Urothelium cell line (cell line): Measurements from ENCODE around the gene PARD3B.

ENCODE experiments used
- DNase-seq: peaks from one replicate; pipeline ENCODE4 v3.0.0; 2011; ENCODE audit warnings: low spot score, mixed read lengths
- FAIRE-seq: peaks from 2 replicates; lab custom pipeline; 2011; peaks lifted over from hg19 to GRCh38; lab: Jason Lieb, UNC

Gene PARD3B

DNA sequence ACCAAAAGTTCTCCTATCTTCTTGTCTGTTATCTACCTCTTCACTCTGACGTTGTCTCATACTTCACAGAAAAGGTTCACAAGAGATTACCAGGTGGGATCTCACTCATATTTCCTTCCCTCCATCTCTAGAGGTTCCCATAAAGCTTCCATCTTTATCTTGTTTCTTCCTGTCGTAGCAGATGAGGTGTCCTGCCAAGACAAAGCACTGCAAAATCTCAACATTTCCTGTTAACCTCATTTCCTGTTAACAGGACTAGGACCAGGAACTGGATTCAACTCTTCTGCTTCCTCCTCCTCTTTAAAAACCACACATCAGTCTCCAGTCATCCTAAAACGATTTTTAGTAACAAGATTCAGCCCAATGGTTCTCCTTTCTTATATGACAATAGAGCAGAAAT, 624.2 kb downstream of the PARD3B start:
- FAIRE-seq, result no peak
- DNase-seq, result no peak

DNA sequence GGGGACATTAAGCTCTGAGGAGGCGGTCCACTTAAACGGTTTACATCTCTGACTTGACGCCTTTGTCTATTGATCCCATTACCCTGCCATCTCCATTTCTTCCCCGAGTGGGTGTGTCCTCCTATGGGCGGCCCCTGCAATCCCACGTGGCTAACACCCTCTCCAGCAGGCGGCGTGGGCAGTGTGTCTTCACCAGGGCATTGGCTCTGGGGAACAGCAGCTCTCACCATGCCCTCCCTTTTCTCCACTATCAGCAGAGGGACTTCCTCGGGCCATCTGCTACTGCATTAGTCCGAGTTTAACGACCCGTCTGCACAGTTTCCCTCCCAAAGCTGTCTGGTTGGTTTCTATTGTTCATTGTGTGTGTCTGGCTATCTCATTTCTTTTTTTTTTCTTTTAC, 625.1 kb downstream of the PARD3B start:
- DNase-seq, result no peak
- FAIRE-seq, result no peak

DNA sequence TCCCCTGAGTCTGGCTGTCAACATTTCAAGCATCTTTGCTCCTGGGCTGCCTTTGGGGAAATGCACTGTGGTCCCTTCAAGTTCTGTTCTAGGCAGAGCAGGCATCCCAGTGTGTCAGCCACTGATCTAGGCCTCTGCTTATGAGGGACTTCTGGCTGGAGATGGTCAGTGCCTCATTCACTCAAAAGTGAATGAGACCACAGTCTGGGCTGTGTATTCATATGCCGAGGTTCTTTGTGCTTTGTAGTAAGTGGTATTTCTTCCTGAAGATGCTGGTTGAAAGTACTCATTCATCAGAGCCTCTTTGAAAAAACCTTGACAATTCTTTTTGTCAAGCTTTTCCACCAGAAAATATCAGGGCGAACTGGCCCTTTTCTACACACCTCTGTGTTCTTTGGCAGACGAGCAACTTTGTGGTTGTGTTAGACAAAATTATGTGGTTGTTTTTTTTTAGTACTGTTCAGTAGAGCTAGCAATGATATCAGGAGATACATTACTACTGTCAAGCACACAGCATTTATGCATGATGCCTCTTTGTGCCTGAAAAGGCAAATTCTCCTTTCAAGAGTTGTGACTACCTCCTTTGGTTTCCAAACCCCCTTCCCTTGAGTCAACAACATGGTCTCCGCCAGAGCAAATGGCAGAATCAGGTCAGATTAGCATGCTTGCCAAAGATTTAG, 626.1 kb downstream of the PARD3B start:
- DNase-seq (no peak), FAIRE-seq (no peak)

DNA sequence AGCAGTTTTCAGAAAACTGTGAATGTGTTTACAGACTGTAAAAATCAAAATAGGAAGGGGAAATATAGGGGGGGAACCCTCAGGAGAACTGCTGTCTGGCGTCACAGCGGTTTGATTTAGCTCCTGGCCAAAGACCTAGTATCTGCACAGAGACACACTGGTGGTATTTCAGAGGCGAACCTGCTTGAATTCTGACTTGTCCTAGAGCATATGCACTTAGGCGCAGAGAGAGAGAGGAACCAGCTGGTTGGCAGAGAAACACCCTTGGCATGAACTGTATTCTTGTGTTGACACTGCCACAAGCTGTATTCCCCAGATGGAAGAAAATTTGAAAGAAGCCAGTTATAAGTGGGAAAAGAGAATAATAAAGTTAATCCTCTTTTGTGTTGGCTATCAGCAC, 630.6 kb downstream of the PARD3B start:
- no peak for FAIRE-seq
- no peak for DNase-seq

DNA sequence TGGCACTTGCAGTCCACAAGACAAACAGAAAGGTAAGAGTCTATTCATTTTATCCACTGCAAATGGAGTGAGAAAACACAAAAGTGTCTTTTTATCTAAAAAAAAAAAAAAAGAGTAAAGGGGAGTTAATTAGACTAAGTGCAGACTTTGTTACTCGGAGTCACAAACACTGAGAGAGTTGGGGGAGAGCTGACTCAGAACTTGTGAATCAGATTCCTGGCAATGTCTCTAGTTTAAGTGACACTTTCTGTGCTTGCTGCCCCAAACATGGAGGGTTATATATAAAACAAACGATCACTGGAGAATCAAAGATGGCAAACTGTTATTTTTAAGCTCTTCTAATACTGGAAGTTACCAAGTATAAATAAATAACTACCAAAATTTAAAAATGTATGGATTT, 631.3 kb downstream of the PARD3B start:
- FAIRE-seq (no peak), DNase-seq (no peak)

DNA sequence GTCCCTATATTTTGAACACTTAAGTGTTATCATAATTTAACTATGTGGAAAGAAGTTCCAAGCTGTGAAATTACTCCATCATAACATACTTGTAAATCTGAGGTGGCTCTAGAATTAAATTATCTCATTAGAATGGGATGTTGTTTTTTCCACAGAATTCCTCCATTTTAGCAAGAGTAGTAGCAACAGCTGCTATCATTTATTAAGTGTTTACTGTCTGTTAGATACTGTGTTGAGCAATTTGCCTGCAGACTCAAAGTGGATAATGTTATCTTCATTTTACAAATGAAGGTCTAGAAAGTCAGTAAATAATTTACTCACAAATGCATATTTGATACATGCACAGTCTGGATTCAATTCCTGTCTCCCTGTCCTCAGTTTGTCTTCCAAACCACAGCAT, 632.3 kb downstream of the PARD3B start:
- no peak for DNase-seq
- FAIRE-seq, result no peak

DNA sequence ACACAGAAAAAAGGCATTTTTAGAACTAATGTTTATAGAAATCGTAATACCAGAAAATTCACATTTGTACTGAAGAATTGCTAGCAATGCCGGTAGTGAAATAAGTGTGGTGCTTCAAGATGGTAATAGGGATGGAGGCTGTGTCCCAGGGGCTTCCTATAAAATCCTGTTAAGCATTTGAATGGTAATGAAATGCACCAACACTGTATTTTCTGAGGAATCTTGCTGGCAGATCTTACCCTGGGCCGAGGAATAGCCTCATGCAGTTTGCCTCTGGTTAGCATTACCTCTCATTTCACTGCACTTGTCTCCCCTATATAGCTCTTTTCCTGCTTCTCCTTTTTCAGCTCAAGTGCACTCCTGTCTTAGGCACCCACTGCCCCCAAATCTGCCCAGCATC, 635.5 kb downstream of the PARD3B start:
- FAIRE-seq, result no peak

DNA sequence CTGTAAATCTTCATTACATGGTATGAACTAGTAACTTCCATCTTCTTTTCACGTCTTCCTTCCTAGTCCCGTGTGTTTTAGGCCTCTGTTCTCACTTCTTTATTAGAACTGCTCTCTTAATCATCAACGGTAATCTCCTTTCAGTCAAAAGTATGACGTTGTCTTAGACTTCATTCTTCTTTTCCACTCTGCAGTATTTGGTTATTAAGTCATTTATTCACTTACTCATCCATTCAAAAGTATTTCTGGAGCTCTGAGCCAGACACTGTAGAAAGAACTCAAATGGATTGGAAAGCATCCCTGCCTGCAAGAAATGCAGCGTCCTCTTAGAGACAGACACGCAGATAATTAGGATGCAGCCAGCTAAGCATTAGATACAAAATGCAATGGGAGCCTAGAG, 642.5 kb downstream of the PARD3B start:
- DNase-seq (no peak), FAIRE-seq (no peak)

More for the DNA sequence above, 635.5 kb downstream of the PARD3B start:
- no peak for DNase-seq

DNA sequence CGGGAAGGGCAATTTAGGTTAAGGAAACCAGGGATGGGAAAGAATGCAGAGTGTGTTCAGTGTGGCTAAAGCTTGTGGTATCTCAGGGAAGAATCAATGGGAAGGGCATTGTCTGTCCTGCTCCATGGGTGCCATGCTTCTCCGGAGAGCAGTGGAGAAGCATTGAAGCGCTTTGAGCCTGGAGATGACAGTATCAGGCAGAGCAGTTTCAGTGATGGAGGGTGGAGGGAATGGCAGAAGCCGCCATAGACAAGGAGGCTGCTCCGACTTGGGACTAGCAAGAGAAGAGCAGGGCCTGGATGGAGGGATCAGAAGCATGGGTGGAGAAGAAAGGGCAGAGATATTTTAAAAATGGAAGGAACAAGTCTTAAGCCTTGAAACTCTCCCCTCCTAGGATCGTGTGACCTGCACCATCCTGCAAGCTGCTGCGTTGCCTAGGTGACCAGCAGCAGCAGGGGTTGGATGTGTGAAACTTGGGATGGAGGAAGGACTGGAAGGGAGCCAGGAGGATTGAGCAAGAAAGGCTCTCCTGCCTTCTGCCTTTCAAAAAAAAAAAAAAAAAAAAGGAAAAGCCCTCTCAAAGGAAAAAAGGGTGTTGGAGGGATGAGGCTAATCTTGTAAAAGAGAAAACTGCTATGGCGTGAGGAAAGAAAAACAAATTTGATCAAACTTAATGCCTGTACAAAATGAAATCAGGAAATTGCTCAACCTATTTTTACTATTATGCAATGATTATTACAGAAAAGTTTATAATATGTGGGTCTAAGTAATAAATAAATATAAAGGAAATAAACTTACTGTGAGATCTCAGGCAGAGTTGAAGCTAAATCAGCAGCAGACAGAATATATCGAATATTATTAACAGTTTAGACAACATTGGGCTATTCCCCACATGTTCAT, 643.2 kb downstream of the PARD3B start:
- FAIRE-seq, result no peak
- no peak for DNase-seq

DNA sequence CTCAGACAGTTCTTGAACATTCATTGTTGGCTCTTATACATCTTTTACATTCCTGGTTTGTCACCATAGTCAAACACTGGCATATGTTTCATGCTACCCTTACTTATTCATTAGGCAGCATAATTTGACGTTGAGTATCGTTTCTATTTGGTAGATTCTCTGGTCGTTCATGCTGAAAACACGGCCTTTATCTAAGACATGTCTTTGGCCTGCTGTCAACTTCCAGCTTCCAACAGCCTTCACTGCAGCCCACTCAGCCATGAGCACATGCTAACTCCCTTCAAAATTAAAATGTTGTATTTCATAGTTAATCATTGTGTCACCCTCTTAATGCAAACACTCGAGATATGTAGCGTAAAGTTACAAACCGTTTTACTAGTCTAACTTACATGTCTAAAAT, 644.0 kb downstream of the PARD3B start:
- FAIRE-seq (no peak), DNase-seq (no peak)

DNA sequence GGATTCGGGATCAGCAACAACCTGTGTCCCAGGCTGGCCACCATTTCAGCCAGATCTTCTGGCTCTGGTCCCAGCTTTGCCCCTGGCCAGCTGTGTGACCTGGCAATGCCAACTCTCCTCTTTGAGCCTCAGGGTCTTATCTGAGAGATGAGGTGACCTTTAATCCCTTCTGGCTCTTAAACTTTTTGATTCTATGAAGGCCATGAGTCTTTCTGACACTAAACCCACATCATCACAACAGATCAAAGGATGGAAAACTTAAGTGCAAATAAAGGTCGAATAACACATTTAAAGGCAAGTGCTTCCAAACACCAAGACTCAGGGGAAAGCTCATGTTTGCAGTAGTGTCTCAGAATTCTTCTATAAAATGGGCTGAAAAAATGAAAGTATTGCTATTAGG, 645.3 kb downstream of the PARD3B start:
- DNase-seq, result no peak
- no peak for FAIRE-seq

DNA sequence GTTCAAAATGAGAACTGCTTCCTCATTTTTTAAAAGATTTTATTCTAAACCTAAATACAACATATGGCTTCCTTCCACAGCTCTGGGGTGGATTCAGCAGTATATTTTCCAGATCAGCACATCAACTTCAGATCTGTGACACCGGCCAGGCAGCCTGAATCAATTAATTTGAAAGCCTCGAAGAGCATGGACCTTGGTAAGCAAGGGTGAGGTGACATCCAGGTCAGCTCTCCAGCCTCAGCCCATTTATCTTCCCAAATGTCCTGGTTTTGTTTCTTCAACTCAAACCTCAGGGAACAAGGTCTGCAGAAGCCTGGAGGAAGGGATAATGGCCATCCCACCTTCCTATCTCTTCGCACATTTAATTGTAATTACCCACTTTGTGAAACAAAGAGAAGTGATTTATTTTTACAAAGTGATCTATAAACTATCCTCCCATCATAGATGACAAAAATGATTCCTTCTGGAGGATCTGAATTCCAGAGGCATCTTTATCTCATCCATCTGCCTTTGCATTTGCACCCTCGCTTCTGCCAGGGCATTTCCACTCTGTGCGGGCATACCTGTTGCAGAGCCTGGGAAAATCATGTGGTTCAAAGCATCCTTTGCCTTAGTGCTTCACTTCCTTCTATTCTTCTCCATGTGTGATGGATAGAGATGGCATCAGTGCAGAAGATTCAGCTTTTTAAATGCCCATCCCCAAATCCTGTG, 648.0 kb downstream of the PARD3B start:
- FAIRE-seq (no peak), DNase-seq (no peak)

DNA sequence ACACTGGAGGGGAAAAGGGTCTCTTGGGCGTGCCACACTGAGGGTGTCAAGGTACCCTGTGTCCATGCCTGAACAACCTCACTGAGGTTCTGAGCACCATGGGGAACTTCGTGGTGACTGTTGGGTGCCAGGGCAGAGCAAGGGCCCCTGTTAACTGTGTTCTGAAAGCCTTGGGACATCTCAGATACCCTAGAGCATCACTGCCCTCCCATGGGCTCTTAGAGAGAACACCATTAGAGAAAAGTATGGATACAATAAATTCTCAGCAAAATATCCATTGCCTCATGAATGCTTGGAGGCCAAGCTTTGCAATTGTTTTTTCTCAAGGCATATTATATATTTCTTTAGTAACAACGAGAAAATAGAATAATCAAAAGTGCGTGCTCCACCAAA, 648.6 kb downstream of the PARD3B start:
- DNase-seq, result no peak
- no peak for FAIRE-seq

DNA sequence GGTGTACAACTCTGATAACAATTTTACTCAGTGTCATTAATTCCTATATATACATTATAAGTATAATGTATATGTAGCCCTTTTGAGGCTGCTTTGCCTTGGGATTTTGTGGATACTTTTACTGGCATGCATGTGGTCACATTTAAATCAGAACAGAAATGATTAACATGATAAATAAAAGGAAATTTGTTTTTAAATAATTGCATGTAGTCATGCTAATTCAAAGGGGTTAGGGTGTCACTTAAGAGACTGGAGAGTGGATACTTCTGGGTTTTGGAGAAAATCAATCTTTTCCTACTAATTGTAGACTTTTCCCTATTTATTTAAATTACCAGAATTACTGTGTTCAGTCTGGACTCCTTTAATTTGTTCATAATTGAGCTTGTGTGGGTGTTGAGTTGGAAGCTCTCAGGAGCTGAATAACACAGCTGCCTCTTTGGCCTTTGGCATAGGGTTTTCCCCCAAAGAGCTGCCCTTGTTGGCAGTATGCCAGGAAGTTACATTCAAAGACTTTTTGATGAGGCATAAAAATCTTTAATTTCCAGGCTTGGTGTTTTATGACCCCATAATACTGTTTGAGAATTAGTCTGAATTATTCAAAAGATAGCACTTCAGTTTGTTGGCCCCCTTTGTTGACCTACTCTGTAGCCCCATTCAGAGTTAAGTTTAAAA, 652.3 kb downstream of the PARD3B start:
- DNase-seq, result no peak
- FAIRE-seq, result no peak

DNA sequence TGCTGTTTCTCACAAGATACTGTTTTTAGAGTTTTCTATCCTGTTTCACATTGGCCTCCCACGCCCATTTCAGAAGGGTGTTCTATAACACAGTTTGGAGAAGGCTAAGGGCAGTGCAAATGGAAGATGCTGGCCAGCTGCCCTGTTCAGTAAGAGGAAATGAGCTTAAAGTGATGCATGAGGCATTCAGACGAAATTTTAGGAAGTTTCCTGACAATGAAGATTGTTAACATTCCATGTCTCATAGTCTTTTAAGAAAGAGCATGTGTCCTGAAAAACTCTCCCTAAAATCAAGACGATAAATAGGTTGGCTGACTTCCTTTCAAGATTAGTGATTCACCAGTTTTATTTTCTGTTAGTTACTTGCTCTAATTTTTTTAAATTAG, 652.9 kb downstream of the PARD3B start:
- DNase-seq (peak; percentile 12), FAIRE-seq (no peak)

DNA sequence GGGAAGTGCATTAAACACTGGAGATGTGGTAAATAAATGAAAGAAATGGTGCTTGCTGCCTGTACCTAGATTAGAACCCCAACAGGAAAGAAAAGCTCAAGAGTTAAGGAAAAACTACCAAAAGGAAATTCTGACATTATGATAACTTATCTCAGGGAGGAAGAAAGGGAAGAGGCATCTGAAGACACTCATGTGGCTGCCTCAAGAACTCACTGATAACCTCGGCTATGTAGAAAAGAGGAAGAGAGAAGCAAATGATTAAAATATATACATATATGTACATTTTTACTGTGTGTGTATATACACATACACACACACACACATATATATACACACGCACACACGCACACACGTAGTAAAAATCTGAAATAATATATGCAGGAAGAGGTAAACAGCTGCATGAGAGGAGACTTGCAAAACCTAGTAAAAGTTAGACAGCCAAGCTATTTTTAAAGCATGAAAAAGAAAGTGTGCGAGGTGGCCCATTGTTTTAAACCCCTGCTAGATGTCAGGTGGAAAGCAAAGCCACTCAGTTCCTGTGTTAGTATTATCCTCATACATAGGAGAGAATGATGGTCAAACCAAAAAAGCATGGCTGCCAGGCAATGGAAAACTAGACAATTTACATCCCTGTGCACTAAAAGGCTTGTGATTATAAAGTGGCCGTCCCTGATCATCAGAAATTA, 654.0 kb downstream of the PARD3B start:
- DNase-seq (no peak), FAIRE-seq (no peak)

DNA sequence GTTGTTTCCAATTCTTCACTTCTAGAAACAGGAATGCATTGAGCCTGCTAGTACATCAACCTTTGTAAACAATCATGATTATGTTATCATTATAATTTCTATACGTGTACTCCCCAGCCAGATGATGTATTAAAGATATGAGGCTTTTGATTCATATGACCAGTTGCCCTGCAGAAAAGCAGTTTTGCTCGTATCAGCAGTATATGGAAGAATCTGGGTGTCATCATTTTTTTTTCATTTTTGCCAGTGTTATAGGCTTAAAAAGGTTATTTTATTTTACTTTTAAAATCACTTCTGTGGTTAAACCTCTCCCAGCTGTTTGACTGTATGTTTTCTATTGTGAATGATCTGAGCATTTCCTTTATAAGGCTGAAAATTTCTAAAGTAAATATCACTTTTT, 665.2 kb downstream of the PARD3B start:
- FAIRE-seq (no peak), DNase-seq (no peak)

DNA sequence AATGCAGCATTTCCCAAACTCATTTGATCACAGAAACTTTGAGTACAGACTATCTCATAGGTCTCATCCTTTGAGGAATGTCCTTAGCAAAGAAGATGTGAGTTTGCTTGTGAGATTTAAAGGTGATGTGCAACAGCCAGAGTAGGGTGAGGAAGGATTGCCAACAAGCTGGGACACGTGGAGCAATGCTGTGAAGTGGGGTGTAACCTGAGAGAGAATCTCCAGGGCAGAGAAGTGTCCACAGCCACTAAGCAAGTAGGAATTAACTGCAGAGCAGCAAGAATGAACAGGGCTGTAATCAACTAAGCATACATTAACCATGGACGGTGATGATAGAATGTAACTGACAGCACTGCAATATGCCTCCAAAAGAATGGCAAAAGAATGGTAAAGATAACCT, 667.1 kb downstream of the PARD3B start:
- no peak for DNase-seq
- FAIRE-seq, result no peak

DNA sequence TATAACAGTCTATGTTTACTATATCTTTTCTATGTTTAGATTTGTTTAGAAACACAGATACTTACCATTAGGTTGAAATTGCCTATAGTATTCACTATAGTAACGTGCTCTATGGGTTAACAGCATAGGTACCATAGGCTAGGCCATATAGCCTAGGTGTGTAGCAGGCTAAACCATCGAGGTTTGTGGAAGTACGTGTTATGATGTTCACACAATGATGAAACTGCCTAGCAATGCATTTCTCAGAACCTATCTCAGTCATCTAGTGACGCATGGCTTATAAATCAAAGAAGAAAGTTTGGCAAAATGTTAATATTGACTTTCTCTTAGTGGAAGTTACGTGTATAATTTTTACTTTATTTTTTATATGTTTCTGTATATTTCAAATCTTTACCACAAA, 670.8 kb downstream of the PARD3B start:
- no peak for FAIRE-seq
- no peak for DNase-seq

DNA sequence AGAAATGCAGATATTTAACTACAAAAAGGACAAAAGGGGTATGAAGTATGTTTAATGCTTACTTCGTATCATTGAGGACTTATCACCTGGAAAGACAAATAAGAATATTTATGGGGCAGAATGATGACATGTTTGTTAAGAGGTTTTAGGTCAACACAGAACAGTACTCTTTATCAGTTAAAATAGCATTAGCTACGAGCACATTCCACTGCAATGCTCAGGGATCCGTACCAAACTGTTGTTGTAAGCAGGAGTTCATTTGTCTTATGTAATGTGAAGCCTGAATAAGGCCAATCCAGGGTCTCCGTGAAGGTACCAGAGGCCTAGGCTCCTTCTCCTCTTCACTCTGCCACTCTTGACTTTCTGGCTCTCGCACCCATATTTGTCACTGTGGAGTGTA, 671.3 kb downstream of the PARD3B start:
- DNase-seq (no peak), FAIRE-seq (no peak)

DNA sequence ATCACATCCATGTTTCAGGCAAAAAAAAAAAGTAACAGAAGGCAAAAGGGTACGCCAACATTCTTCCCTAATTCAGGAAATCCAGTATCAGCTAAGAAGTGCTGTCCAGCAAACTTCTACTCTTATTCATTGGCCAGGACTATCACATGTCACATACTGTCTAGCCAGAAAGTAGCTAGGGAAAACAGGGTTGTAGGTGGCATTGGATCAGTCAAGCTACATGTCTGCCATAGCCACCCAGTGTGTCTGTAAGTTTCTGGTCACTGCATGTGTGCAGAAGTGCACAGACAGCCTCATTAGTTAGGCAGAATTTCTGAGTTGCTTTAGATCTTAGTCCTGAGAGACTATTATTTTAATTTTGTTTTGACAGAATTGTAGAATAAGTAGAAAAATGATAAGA, 671.7 kb downstream of the PARD3B start:
- no peak for DNase-seq
- FAIRE-seq, result no peak
